Upper lobe of left lung (tissue), 6 donors: Measurements from ENCODE around the gene CSNK1G2. TPM values are rescaled to one million over a fixed set of nuclear protein-coding genes. Genes with fewer than 3 reads are reported as not detected.

Experiments used
- ATAC-seq, 2 donors: fragments of 200-7000 bp; cut with Tn5 transposase; one replicate each; pipeline ENCODE4 v1.9.1; 2022; ENCODE audit warnings: mild to moderate bottlenecking in 2 of 2, moderate library complexity in 2 of 2; ENCODE audit not compliant: low FRiP score in 2 of 2
- DNase-seq, 2 donors: peaks; one replicate each; pipeline ENCODE4 v3.0.0-alpha.2; 2019 to 2020
- H3K27ac ChIP-seq, 4 donors: fragments of 200-600 bp; sonication (generic); one replicate each; pipeline ENCODE4 v1.5.1; 2016 to 2019
- H3K27me3 ChIP-seq, 4 donors: fragments of 200-600 bp; sonication (generic); one replicate each; pipeline ENCODE4 v1.5.1; 2017 to 2019
- H3K36me3 ChIP-seq, 4 donors: fragments of 200-600 bp; sonication (generic); one replicate each; pipeline ENCODE4 v1.5.1; 2016 to 2019
- H3K4me1 ChIP-seq, 4 donors: fragments of 200-600 bp; sonication (generic); one replicate each; pipeline ENCODE4 v1.5.1; 2018 to 2019
- H3K4me3 ChIP-seq, 4 donors: fragments of 200-600 bp; sonication (generic); one replicate each; pipeline ENCODE4 v1.5.1; 2017 to 2019; ENCODE audit warnings: mild to moderate bottlenecking in 2 of 4, moderate library complexity in 1 of 4
- H3K9me3 ChIP-seq, 4 donors: fragments of 200-600 bp; sonication (generic); one replicate each; pipeline ENCODE4 v1.5.1; 2018 to 2019
- EP300 ChIP-seq, 4 donors: sonication (generic); formaldehyde crosslinking; IDR thresholded peaks; one replicate each; pipeline ENCODE4 v1.5.1; 2017; ENCODE audit warnings: antibody characterized with exemption in 4 of 4, control low read depth in 2 of 4
- POLR2A ChIP-seq, 4 donors: fragments of 450-650 bp; IDR thresholded peaks; one replicate each; pipeline ENCODE4 v1.5.1; 2016 to 2017; ENCODE audit warnings: antibody characterized with exemption in 4 of 4, mild to moderate bottlenecking in 2 of 4
- POLR2AphosphoS5 ChIP-seq, 2 donors: sonication (generic); formaldehyde crosslinking; IDR thresholded peaks; one replicate each; pipeline ENCODE4 v1.5.1; 2017; ENCODE audit warnings: antibody characterized with exemption in 2 of 2
- WGBS, 2 donors: methylation state at CpG; one replicate each; pipeline ENCODE4 v1.1.5; 2017 to 2018; 5-methylcytosine and 5-hydroxymethylcytosine counted together
- total RNA-seq, 6 donors: library from RNA; depleted of rRNA in 4 of 6; stranded (reverse); fragments of >200 nt in 4 of 6; gene quantifications; one replicate each; pipeline versions ENCODE4 v1.1.0 to v1.2.1, GENCODE V29; 2016 to 2021
- TF ChIP-seq, protein P1 (sequence below), 6 experiments: fragments of 450-650 bp in 4 of 6; fragments of 200-600 bp in 2 of 6; sonication (generic) in 2 of 6; IDR thresholded peaks; one replicate each; pipeline ENCODE4 v1.5.1; 2016 to 2019; ENCODE audit warnings: antibody characterized with exemption in 6 of 6
- donor health status: DM: no; HTN: no; CAD: no; lungs with moderate emphysema.
- donor health status: DM: no; HTN: yes; CAD: no; lungs with severe emphysema.

Gene CSNK1G2
- total RNA-seq, 6 donors from 2014 or later, result 49.9 to 176 (median 75.4) TPM

DNA sequence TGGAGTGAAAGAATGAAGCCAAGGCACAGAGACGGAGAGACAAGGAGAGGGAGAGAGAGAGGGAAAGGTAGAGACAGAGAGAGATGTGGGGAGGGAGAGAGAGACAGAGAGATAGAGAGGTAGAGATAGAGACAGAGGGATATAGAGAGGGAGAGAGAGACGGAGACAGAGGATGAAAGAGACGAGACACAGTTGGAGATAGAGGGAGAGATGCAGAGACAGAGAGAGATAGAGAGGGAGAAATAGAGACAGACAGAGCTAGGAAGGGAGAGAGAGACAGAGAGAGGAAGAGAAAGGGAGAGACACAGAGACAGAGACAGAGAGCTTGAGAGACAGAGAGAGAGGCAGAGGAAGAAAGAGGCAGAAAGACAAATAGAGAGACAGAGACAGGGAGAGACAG, 4.5 kb upstream of the CSNK1G2 start:
- Histone ChIP-seq H3K4me1 (peaks cover 5 to 11% (median 10%) of the 10 kb centered on the region in 4 donors), H3K27me3 (no peaks in the 10 kb centered on the region), H3K27ac (no peak overlapping the region), H3K4me3 (no peak overlapping the region), H3K9me3 (no peaks in the 10 kb centered on the region), H3K36me3 (no peaks in the 10 kb centered on the region)
- ATAC-seq (no peak), DNase-seq (no peak)
- TF ChIP-seq POLR2A (IDR thresholded peaks at IDR 0.05), result no peak
- WGBS, 2 donors, result 88 to 92% methylated on average over 3 of the region's 3 CpGs

DNA sequence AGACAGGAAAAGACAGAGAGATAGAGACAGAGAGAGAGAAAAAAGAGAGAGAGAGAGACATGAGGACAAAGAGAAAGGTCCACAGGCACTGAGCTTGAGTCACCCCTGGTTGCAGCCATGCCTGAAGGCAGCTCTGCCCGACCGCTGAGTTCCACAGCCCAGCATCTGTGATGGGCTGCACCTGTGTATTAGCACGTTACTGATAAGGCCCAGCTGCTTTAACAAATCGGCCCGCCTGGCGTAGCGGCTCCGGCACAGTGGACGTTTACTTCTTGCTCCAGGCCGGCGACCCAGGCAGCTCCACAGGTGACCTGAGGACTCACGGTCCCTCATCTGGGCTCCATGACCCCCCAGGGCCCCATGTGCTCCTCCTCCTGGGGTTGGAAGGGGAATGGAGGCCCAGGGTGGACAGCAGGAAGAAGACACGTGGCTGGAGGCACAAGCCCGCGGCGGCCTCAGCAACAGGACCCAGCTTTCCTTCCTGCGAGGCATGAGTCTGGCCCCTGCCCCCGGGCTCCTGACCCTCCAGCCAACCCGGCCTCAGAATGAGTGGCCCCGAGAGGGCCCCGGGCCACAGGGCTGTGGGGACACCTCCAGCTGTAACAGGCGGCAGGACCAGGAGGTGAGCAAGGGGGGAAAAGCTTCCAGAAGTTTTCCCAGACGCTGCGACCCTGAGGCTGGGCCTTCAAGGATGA, 3.9 kb upstream of the CSNK1G2 start:
- 87 to 92% methylated on average over 18 to 21 of the region's 24 CpGs for WGBS, 2 donors
- TF ChIP-seq, protein P1, sequence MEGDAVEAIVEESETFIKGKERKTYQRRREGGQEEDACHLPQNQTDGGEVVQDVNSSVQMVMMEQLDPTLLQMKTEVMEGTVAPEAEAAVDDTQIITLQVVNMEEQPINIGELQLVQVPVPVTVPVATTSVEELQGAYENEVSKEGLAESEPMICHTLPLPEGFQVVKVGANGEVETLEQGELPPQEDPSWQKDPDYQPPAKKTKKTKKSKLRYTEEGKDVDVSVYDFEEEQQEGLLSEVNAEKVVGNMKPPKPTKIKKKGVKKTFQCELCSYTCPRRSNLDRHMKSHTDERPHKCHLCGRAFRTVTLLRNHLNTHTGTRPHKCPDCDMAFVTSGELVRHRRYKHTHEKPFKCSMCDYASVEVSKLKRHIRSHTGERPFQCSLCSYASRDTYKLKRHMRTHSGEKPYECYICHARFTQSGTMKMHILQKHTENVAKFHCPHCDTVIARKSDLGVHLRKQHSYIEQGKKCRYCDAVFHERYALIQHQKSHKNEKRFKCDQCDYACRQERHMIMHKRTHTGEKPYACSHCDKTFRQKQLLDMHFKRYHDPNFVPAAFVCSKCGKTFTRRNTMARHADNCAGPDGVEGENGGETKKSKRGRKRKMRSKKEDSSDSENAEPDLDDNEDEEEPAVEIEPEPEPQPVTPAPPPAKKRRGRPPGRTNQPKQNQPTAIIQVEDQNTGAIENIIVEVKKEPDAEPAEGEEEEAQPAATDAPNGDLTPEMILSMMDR (IDR thresholded peaks at IDR 0.05), result no peak
- TF ChIP-seq POLR2AphosphoS5 (IDR thresholded peaks at IDR 0.05) (no peak), POLR2A (IDR thresholded peaks at IDR 0.05) (no peak), EP300 (IDR thresholded peaks at IDR 0.05) (no peak)
- H3K27ac ChIP-seq, result no peak overlapping the region
- H3K27me3 ChIP-seq, result no peaks in the 10 kb centered on the region
- no peaks in the 10 kb centered on the region for H3K9me3 ChIP-seq
- no peak overlapping the region for H3K4me3 ChIP-seq
- DNase-seq (peak in 1 of 2 donors; percentile 81), ATAC-seq (no peak)
- no peaks in the 10 kb centered on the region for H3K36me3 ChIP-seq
- peaks cover 5 to 11% (median 10%) of the 10 kb centered on the region in 4 donors for H3K4me1 ChIP-seq

DNA sequence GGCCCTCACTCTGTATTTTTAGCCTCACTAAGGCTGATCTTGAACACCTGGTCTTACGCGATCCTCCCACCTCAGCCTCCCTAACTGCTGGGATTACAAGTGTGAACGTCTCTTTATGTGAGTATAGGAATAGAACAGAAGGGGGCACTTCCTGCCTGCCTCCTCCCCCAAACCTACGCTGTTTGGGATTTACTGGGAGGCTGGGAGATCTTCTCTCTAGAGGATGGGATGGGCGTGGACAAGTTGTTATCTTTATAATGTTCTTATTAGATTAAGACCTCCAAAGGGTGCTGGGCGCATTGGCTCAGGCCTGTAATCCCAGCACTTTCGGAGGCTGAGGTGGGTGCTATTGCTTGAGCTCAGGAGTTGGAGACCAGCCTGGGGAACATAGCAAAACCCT, 2.9 kb upstream of the CSNK1G2 start:
- no peak for DNase-seq
- H3K27me3 ChIP-seq, result no peaks in the 10 kb centered on the region
- H3K27ac ChIP-seq, result no peak overlapping the region

DNA sequence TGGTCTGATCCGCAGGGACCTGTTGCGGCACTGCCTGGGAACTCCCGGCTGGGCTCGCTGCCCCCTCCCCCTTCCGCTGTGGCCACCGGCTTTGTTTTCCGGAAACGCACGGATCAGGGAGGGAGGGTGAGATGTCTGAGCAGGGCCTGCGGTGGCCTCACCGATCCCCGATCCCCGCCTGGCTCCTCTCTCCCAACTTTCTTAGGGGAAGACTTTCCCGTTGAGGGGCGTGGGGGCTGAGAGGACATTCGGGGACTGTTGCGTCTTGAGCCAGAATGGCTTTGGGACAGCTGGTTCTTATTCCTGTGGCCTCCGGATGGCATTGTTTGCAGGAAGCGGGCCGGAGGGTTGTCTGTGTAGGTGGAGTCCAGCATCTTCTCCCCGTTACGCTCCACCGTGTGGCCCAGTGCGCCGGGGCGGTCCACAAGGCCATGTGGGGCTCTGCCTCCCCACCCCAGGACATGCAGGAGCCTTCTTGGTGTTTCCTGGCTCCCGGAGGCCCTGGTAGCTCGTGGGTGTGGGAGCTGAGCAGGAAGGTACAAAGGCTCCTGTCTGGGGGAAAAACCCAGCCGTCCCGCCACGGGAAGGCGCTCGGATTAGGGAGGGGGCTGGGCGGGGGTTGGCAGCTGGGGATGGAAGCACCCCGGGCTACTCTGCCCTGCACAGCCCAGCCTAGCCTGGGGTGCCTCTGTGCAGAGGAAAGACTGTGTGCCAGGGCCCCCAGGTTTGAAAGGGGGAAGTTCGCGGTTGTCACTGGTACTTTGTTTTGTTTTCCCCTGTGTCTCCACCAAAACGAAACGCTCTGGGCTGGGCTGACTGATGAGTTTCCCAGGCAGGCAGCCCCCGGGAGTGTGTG, 1.3 kb downstream of the CSNK1G2 start:
- ATAC-seq, result peak; percentile 46 to 73
- H3K4me1 ChIP-seq, result peaks cover 32 to 53% (median 36%) of the 10 kb centered on the region in 4 donors

More for the DNA sequence above, 2.9 kb upstream of the CSNK1G2 start:
- ATAC-seq, result no peak
- WGBS, 2 donors, result 83 to 85% methylated on average over 7 of the region's 7 CpGs
- Histone ChIP-seq H3K4me1 (peaks cover 8 to 21% (median 19%) of the 10 kb centered on the region in 4 donors), H3K9me3 (no peaks in the 10 kb centered on the region), H3K36me3 (no peaks in the 10 kb centered on the region), H3K4me3 (no peak overlapping the region)
- TF ChIP-seq EP300 (IDR thresholded peaks at IDR 0.05) (no peak), POLR2A (IDR thresholded peaks at IDR 0.05) (no peak), POLR2AphosphoS5 (IDR thresholded peaks at IDR 0.05) (no peak)
- TF ChIP-seq, protein P1 (IDR thresholded peaks at IDR 0.05), result no peak

More for the DNA sequence above, 1.3 kb downstream of the CSNK1G2 start:
- peak in 1 of 4 donors; percentile 32 for TF ChIP-seq EP300 (IDR thresholded peaks at IDR 0.05)
- TF ChIP-seq, protein P1 (IDR thresholded peaks at IDR 0.05), result no peak
- TF ChIP-seq POLR2AphosphoS5 (IDR thresholded peaks at IDR 0.05), result peak; percentile 83 to 90
- TF ChIP-seq POLR2A (IDR thresholded peaks at IDR 0.05), result peak in 3 of 4 donors; percentile 34 to 51 (median 36)
- DNase-seq, result peak; percentile 91
- Histone ChIP-seq H3K4me3 (peak overlapping the region; percentile 75 to 90 (median 83)), H3K27ac (peak overlapping the region; percentile 91 to 100 (median 96)), H3K9me3 (no peaks in the 10 kb centered on the region), H3K27me3 (no peaks in the 10 kb centered on the region), H3K36me3 (peaks cover 0 to 2% (median 0%) of the 10 kb centered on the region in 4 donors)
- WGBS, 2 donors, result 1 to 2% methylated on average over 21 to 39 of the region's 40 CpGs
